HepG2 (cell line): ENCODE results near the gene SNED1. TPM values are rescaled to one million over a fixed set of nuclear protein-coding genes. Genes with fewer than 3 reads are reported as not detected.

Experiments used
- ATAC-seq: fragments of 200-7000 bp; cut with Tn5 transposase; 3 replicates; pipeline ENCODE4 v1.9.1; 2020; ENCODE audit warnings: mild to moderate bottlenecking, moderate library complexity
- BruUV-seq: library from RNA; stranded (reverse); fragments of 400-500 nt; replicated peaks from 2 replicates; lab custom pipeline; 2021; lab: Mats Ljungman, UMichigan
- CTCF ChIA-PET: fragments of 300-600 bp; formaldehyde crosslinking; extraction: SDS; loops from one replicate; lab custom pipeline; 2021; ENCODE audit warnings: low total read pairs, inconsistent platforms, low intra/inter-chr PET ratio; lab: Yijun Ruan, JAX
- POLR2A ChIA-PET: fragments of 350-600 bp; sonication (Branson Sonifier 250); formaldehyde crosslinking; loops from one replicate; lab custom pipeline; 2020; ENCODE audit warnings: antibody characterized with exemption, inconsistent platforms; lab: Yijun Ruan, JAX
- DNase-seq: peaks from one replicate; pipeline ENCODE4 v3.0.0-alpha.2; 2015; ENCODE audit warnings: low spot score
- FAIRE-seq: peaks from 3 replicates; lab custom pipeline; 2011; peaks lifted over from hg19 to GRCh38; lab: Jason Lieb, UNC
- H2AFZ ChIP-seq: one replicate; pipeline ENCODE4 v1.6.1; 2011; ENCODE audit warnings: low read length, inconsistent platforms
- H3K27ac ChIP-seq: fragments of 300-600 bp; 3 replicates; pipeline ENCODE4 v1.8.0; 2011; ENCODE audit warnings: mixed run types, mild to moderate bottlenecking, mixed read lengths, low read length, inconsistent platforms; ENCODE audit not compliant: insufficient read depth; ENCODE audit errors: extremely low read length
- H3K27me3 ChIP-seq, 2 experiments: fragments of 200-600 bp in 1 of 2; 2 replicates in 1 of 2; 3 replicates in 1 of 2; pipeline versions ENCODE4 v1.6.0 to v1.8.0; 2011; ENCODE audit warnings: low read length in 2 of 2, mild to moderate bottlenecking in 2 of 2, moderate library complexity in 2 of 2, inconsistent platforms in 1 of 2; ENCODE audit not compliant: insufficient read depth in 2 of 2, control insufficient read depth in 1 of 2
- H3K36me3 ChIP-seq, 2 experiments: fragments of 200-600 bp in 1 of 2; replicated peaks in 1 of 2; 2 replicates in 1 of 2; 3 replicates in 1 of 2; pipeline versions ENCODE4 v1.5.1 to v1.8.0; 2011; ENCODE audit warnings: low read length in 2 of 2, inconsistent platforms in 1 of 2; ENCODE audit not compliant: insufficient read depth in 2 of 2, control insufficient read depth in 1 of 2
- H3K4me1 ChIP-seq: 2 replicates; pipeline ENCODE4 v1.5.1; 2012; ENCODE audit warnings: low read length, inconsistent platforms; ENCODE audit not compliant: insufficient read depth
- H3K4me2 ChIP-seq: 2 replicates; pipeline ENCODE4 v1.6.0; 2011; ENCODE audit warnings: low read depth, low read length, inconsistent platforms
- H3K4me3 ChIP-seq, 3 experiments: fragments of 200-600 bp in 1 of 3; sonication (generic), shearing (Covaris generic) in 1 of 3; replicated peaks in 1 of 3; 2 replicates each; pipeline ENCODE4 v1.5.1; 2011 to 2016; ENCODE audit warnings: low read length in 3 of 3, inconsistent platforms in 2 of 3, low read depth in 2 of 3, mild to moderate bottlenecking in 2 of 3, control low read depth in 1 of 3, mixed read lengths in 1 of 3; ENCODE audit not compliant: insufficient read depth in 1 of 3
- H3K79me2 ChIP-seq: one replicate; pipeline ENCODE4 v1.6.1; 2011; ENCODE audit warnings: low read length, inconsistent platforms; ENCODE audit not compliant: insufficient read depth
- H3K9ac ChIP-seq: 2 replicates; pipeline ENCODE4 v1.6.0; 2011; ENCODE audit warnings: mild to moderate bottlenecking, low read depth, low read length, inconsistent platforms; ENCODE audit not compliant: insufficient read depth
- H3K9me3 ChIP-seq: 2 replicates; pipeline ENCODE4 v1.5.1; 2012; ENCODE audit warnings: mild to moderate bottlenecking, low read length
- H4K20me1 ChIP-seq: 2 replicates; pipeline ENCODE4 v1.6.0; 2011; ENCODE audit warnings: inconsistent platforms, mild to moderate bottlenecking, low read length, moderate library complexity; ENCODE audit not compliant: insufficient read depth
- PHF21A ChIP-seq: sonication (generic); formaldehyde crosslinking; IDR thresholded peaks from 2 replicates; pipeline ENCODE4 v1.5.0; 2020; ENCODE audit warnings: mild to moderate bottlenecking, missing genetic modification reagents
- SALL2 ChIP-seq: sonication (generic); formaldehyde crosslinking; IDR thresholded peaks from 2 replicates; pipeline ENCODE4 v1.8.1; 2023; ENCODE audit warnings: mild to moderate bottlenecking, missing genetic modification reagents, inconsistent platforms
- TCF7L2 ChIP-seq: IDR thresholded peaks from 2 replicates; pipeline ENCODE4 v1.6.1; 2011; ENCODE audit warnings: mild to moderate bottlenecking, low read depth, low read length, moderate library complexity
- ZNF451 ChIP-seq: sonication (generic); formaldehyde crosslinking; IDR thresholded peaks from 2 replicates; pipeline ENCODE4 v1.5.0; 2020; ENCODE audit warnings: mild to moderate bottlenecking, missing genetic modification reagents
- ZNF570 ChIP-seq: sonication (generic); formaldehyde crosslinking; IDR thresholded peaks from 2 replicates; pipeline ENCODE4 v1.4.0; 2020; ENCODE audit warnings: mild to moderate bottlenecking, missing genetic modification reagents, borderline replicate concordance
- WGBS: methylation state at CpG from one replicate; pipeline ENCODE4 v1.1.6; 2017; ENCODE audit warnings: low lambda C conversion rate; 5-methylcytosine and 5-hydroxymethylcytosine counted together
- in situ Hi-C: cut with HindIII; loops from 2 replicates; pipeline ENCODE4 v1.10.0; 2017; ENCODE audit warnings: low pct_unique_long_range_greater_than_20kb; ENCODE audit not compliant: extremely low pct_ligation_motif_present
- intact Hi-C: fragments of 100-400 bp; cut with micrococcal nuclease; formaldehyde crosslinking; loops from one replicate; pipeline ENCODE4 v1.10.0; 2022; ENCODE audit not compliant: unreplicated experiment
- polyA plus RNA-seq, 8 experiments: library from polyadenylated mRNA; depleted of rRNA in 3 of 8; stranded (reverse) in 7 of 8; unstranded in 1 of 8; fragments of >200 nt; fragmentation: Illumina TruSeq in 4 of 8; extraction: Trizol in 4 of 8; gene quantifications; 2 replicates each; pipeline versions ENCODE4 v1.2.1 to v1.2.3, GENCODE V29; 2011 to 2016; ENCODE audit warnings: low read depth in 4 of 8, missing spikeins in 1 of 8, mixed read lengths in 1 of 8; ENCODE audit not compliant: insufficient read depth in 1 of 8
- total RNA-seq, 5 experiments: library from RNA; depleted of rRNA; stranded (reverse); fragments of >200 nt; fragmentation: Illumina TruSeq; extraction: Trizol; gene quantifications; 2 replicates each; pipeline ENCODE4 v1.2.3, GENCODE V29; 2016; ENCODE audit warnings: low read depth in 1 of 5
- TF ChIP-seq, protein P1 (sequence below): IDR thresholded peaks from 2 replicates; pipeline ENCODE4 v1.6.1; 2016; ENCODE audit warnings: missing biosample characterization, missing genetic modification reagents, low read depth
- TF ChIP-seq, protein P2 (sequence below): sonication (generic); formaldehyde crosslinking; conservative IDR thresholded peaks from 2 replicates; pipeline ENCODE4 v1.8.0; 2022; ENCODE audit warnings: low read depth, missing genetic modification reagents
- TF ChIP-seq, protein P3 (sequence below): sonication (generic); formaldehyde crosslinking; IDR thresholded peaks from 2 replicates; pipeline ENCODE4 v1.8.1; 2023; ENCODE audit warnings: mild to moderate bottlenecking, missing genetic modification reagents, borderline replicate concordance
- TF ChIP-seq, protein P4 (sequence below): sonication (generic); formaldehyde crosslinking; IDR thresholded peaks from 2 replicates; pipeline ENCODE4 v1.8.1; 2023; ENCODE audit warnings: mild to moderate bottlenecking, missing genetic modification reagents
- TF ChIP-seq, protein P5 (sequence below): sonication (generic); formaldehyde crosslinking; IDR thresholded peaks from 2 replicates; pipeline ENCODE4 v1.8.1; 2023; ENCODE audit warnings: missing genetic modification reagents, mild to moderate bottlenecking, borderline replicate concordance

The SNED1 gene
- total and polyA plus RNA-seq, 2 of the 13 experiments (the other 11 are each of a cell fraction or from before 2014, with no cell fraction given), result 0.15 to 0.65 TPM

DNA sequence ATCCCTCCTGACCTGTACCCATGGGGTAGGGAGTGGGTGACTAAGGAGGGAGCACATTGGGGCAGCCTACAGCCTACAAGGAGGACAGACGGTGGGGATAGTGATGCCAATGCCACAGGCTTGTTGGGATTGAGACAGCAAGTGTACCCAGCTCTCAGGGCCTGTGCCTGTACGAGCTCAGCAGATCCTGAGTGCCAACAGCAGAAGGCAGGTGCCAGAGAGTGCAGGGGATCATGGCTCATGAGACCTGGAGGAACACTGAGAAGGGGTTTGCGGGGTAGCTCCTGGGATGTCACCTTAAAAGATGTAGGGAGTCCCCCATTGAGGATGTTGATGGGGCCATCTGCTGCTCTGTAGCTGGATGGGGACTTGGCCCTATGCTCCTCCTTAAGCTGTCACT, 10.3 kb upstream of the SNED1 start (continued):
- TF ChIP-seq, protein P1, sequence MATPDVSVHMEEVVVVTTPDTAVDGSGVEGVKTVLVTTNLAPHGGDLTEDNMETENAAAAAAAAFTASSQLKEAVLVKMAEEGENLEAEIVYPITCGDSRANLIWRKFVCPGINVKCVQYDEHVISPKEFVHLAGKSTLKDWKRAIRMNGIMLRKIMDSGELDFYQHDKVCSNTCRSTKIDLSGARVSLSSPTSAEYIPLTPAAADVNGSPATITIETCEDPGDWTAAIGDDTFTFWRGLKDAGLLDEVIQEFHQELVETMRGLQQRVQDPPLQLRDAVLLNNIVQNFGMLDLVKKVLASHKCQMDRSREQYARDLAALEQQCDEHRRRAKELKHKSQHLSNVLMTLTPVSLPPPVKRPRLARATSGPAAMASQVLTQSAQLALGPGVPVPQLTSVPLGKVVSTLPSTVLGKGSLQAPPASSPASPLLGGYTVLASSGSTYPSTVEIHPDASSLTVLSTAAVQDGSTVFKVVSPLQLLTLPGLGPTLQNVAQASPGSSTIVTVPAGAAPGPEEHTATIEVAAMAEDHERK (CRISPR knock-in tag), result no peak
- TF ChIP-seq, protein P2, sequence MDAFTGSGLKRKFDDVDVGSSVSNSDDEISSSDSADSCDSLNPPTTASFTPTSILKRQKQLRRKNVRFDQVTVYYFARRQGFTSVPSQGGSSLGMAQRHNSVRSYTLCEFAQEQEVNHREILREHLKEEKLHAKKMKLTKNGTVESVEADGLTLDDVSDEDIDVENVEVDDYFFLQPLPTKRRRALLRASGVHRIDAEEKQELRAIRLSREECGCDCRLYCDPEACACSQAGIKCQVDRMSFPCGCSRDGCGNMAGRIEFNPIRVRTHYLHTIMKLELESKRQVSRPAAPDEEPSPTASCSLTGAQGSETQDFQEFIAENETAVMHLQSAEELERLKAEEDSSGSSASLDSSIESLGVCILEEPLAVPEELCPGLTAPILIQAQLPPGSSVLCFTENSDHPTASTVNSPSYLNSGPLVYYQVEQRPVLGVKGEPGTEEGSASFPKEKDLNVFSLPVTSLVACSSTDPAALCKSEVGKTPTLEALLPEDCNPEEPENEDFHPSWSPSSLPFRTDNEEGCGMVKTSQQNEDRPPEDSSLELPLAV, result no peak
- no peak for TF ChIP-seq PHF21A (CRISPR knock-in tag)
- TF ChIP-seq, protein P3, sequence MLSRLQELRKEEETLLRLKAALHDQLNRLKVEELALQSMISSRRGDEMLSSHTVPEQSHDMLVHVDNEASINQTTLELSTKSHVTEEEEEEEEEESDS (CRISPR knock-in tag), result no peak
- no peak for TF ChIP-seq TCF7L2

DNA sequence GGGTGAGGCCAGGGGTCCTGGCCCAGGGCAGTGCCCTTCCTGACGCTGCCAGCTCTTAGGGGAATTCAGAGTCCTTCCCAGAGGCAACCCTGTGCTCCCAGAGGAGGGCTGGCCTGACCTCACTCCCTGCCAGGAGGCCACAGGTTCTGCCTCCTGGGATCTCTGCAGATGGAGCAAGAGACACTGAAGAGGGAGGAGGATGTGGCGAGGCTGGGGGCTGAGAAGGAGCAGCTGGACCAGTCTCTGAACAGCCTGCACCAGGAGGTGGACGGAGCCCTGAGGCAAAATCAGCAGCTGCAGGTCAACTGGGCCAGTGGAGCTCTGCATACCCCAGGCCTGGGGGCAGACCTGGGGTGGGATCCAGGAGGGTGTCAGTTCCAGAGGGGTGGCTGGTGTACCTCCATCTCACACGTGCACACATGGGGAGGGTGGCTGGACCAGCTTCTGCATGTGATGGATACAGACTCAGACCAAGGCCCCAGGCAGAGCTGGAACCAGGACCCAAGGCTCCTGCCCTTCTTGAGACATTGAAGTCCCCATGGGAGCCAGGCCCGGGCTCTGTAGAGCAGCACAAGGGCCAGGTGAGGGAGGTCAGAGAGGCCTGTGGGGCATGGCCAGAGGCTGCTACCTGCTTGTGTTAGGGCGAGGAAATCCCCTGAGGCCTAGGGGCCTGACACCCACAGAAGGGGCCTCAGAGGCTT, 9.7 kb upstream of the SNED1 start:
- H3K4me1 ChIP-seq, result peaks cover 59% of the 10 kb centered on the region
- intact Hi-C loops (loop anchor here (1.0 to 10.0 kb wide), 2 partner anchors 74 to 1784 kb away; no protein-coding TSS in a partner anchor), in situ Hi-C loops (loop anchor here (5.0 kb wide), 1 partner anchor 71 kb away; no protein-coding TSS in a partner anchor)

More for the DNA sequence above, 9.7 kb upstream of the SNED1 start:
- CTCF ChIA-PET, result interaction anchor here (2.4 to 3.8 kb wide), 3 partner anchors 74 to 137 kb away, joined by 11 to 20 read pairs (median 19); no protein-coding TSS in a partner anchor
- Histone ChIP-seq H2AFZ (no peak overlapping the region), H3K27ac (no peak overlapping the region), H4K20me1 (no peaks in the 10 kb centered on the region; the same call in 1 of the 2 replicates), H3K4me3 (no peak overlapping the region), H3K9ac (no peak overlapping the region), H3K79me2 (no peaks in the 10 kb centered on the region), H3K9me3 (no peaks in the 10 kb centered on the region), H3K27me3 (peaks cover 25 to 76% of the 10 kb centered on the region in 2 experiments), H3K36me3 (no peaks in the 10 kb centered on the region), H3K4me2 (no peak overlapping the region)
- TF ChIP-seq ZNF451 (CRISPR knock-in tag), result 0 out of 2 replicates have a peak, but pooled peaks have one; percentile 5
- TF ChIP-seq, protein P4, sequence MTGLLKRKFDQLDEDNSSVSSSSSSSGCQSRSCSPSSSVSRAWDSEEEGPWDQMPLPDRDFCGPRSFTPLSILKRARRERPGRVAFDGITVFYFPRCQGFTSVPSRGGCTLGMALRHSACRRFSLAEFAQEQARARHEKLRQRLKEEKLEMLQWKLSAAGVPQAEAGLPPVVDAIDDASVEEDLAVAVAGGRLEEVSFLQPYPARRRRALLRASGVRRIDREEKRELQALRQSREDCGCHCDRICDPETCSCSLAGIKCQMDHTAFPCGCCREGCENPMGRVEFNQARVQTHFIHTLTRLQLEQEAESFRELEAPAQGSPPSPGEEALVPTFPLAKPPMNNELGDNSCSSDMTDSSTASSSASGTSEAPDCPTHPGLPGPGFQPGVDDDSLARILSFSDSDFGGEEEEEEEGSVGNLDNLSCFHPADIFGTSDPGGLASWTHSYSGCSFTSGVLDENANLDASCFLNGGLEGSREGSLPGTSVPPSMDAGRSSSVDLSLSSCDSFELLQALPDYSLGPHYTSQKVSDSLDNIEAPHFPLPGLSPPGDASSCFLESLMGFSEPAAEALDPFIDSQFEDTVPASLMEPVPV, result no peak
- TF ChIP-seq ZNF570, result no peak
- no peak for TF ChIP-seq SALL2 (CRISPR knock-in tag)
- TF ChIP-seq, protein P5, sequence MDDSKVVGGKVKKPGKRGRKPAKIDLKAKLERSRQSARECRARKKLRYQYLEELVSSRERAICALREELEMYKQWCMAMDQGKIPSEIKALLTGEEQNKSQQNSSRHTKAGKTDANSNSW (CRISPR knock-in tag), result no peak
- no TSS peak for BruUV-seq
- POLR2A ChIA-PET, result no interaction called here
- DNase-seq (no peak), ATAC-seq (no peak), FAIRE-seq (no peak)
- WGBS, result 20% methylated on average over 6 of the region's 6 CpGs
